ENCODE results near the gene TUBA3D. TPM values are rescaled to one million over a fixed set of nuclear protein-coding genes. Genes with fewer than 3 reads are reported as not detected.
"Not testable (repeated sequence)": the region's sequence is repeated elsewhere in the genome, so short reads cannot be mapped to it uniquely, and the experiment has no call there.

The TUBA3D gene
- total and polyA plus RNA-seq, 8 donors, result 0.92 TPM; not detected in 7

DNA sequence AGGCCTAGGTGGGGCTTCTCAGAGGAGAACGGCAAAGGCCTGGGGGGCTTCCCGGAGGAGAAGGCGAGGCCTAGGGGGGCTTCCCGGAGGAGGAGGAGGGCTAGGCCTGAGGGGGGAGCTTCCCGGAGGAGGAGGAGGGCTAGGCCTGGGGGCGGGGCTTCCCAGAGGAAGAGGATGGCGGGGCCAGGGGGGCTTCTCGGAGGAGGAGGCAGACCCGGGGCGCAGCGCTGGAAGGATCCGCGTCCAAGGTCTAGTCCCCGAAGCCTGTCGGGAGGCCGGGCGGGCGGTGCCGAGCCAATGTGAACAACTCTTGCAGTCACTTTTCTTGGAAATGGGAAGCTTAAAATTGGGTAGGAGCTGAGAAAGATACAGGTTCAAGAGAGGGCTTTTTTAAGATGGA is 30.0 kb upstream of the TUBA3D start:
- no peaks in the 10 kb centered on the region for H3K36me3 ChIP-seq
- peaks cover 0 to 9% (median 0%) of the 10 kb centered on the region in 3 donors for H3K27me3 ChIP-seq
- WGBS, 5 donors, result 89 to 93% (median 92%) methylated on average over 15 to 19 of the region's 19 CpGs
- TF ChIP-seq, protein P1, sequence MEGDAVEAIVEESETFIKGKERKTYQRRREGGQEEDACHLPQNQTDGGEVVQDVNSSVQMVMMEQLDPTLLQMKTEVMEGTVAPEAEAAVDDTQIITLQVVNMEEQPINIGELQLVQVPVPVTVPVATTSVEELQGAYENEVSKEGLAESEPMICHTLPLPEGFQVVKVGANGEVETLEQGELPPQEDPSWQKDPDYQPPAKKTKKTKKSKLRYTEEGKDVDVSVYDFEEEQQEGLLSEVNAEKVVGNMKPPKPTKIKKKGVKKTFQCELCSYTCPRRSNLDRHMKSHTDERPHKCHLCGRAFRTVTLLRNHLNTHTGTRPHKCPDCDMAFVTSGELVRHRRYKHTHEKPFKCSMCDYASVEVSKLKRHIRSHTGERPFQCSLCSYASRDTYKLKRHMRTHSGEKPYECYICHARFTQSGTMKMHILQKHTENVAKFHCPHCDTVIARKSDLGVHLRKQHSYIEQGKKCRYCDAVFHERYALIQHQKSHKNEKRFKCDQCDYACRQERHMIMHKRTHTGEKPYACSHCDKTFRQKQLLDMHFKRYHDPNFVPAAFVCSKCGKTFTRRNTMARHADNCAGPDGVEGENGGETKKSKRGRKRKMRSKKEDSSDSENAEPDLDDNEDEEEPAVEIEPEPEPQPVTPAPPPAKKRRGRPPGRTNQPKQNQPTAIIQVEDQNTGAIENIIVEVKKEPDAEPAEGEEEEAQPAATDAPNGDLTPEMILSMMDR (IDR thresholded peaks at IDR 0.05), result no peak
- TF ChIP-seq EP300 (IDR thresholded peaks at IDR 0.05) (no peak), POLR2AphosphoS5 (IDR thresholded peaks at IDR 0.05) (no peak), POLR2A (IDR thresholded peaks at IDR 0.05) (no peak)
- no peaks in the 10 kb centered on the region for H3K9me3 ChIP-seq
- no peak overlapping the region for H3K4me3 ChIP-seq
- intact Hi-C loops (cut with DNase I; ENCODE audit: low total_unique reads), result no loop called here
- H3K4me1 ChIP-seq, result no peaks in the 10 kb centered on the region
- DNase-seq, result no peak
- H3K27ac ChIP-seq, result no peak overlapping the region

DNA sequence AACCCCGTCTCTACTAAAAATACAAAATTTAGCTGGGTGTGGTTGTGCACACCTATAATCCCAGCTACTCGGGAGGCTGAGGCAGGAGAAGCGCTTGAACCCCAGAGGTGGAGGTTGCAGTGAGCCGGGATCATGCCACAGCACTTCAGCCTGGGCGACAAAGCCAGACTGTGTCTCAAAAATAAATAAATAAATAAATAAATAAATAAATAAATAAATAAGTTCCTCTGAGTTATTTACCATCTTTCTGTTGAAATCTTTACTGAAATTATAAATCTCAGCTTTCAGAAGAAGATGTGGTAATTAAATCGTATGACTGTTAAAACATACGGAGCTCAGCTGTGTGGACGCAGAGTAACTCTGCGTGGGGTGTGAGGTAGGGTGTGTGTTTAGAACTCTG is 27.9 kb upstream of the TUBA3D start:
- H3K27me3 ChIP-seq; H3K36me3 ChIP-seq; H3K4me1 ChIP-seq; intact Hi-C loops (cut with DNase I; ENCODE audit: low total_unique reads); H3K4me3 ChIP-seq; H3K27ac ChIP-seq; DNase-seq; H3K9me3 ChIP-seq: not testable (repeated sequence)
- 72 to 93% (median 90%) methylated on average over 3 to 9 of the region's 9 CpGs for WGBS, 5 donors

DNA sequence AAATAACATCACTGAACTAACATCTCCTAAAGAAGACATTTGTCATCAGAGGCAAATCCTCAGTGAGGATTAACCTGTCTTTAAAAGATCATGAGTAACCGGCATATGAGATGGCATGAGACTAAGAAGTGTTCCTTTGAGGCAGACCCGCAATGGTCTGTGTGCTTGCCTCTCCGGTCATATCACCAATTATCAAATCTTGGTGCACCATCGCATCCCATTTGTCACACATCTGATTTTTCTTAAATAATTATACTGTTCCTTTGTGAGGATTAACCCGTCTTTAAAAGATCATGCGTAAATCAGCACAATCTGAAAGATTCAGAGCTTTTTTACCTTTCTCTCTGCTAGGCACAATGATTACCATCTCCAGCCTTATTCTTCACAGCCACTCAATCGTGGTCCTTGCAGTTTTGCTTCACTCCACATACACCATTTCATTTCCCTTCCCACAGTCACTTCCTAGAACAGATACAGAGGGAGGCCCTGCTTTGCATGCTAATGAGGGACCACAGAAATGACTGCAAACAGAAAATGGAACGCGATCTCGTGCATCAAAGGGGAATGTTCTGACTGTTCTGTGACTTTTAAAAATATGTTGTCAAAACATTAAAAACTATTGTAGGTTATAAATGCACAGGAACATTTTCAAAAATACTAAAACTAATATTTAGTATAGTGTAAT is 24.5 kb upstream of the TUBA3D start:
- H3K36me3 ChIP-seq; DNase-seq; H3K4me3 ChIP-seq; H3K9me3 ChIP-seq; H3K27ac ChIP-seq; H3K27me3 ChIP-seq; H3K4me1 ChIP-seq; intact Hi-C loops (cut with DNase I; ENCODE audit: low total_unique reads): not testable (repeated sequence)
- 57 to 76% (median 64%) methylated on average over 7 to 10 of the region's 10 CpGs for WGBS, 5 donors

DNA sequence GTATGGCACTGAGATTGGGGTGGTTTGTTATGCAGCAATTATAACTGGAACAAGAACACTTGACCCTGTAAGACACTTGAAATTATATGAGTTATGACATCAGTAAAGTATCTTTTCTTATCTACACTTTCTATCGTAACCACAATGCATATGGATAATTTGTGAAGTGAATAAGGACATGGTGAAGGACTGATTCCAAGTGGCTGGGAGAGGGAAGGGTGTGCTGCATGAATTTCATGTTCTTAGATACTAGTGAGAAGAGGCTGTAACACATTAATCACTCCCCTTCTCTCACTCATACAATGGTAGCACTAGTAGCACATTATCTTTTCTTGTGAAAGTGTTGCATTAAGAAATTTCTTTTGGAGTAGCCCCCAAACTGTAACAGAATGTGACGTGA is 21.0 kb upstream of the TUBA3D start:
- H3K27ac ChIP-seq; H3K9me3 ChIP-seq; DNase-seq; intact Hi-C loops (cut with DNase I; ENCODE audit: low total_unique reads); H3K36me3 ChIP-seq; H3K4me3 ChIP-seq; H3K4me1 ChIP-seq: not testable (repeated sequence)
- WGBS, 5 donors, result 50 to 85% (median 83%) methylated on average over 1 to 2 of the region's 2 CpGs
- peaks cover 0 to 13% (median 2%) of the 10 kb centered on the region in 3 donors for H3K27me3 ChIP-seq

DNA sequence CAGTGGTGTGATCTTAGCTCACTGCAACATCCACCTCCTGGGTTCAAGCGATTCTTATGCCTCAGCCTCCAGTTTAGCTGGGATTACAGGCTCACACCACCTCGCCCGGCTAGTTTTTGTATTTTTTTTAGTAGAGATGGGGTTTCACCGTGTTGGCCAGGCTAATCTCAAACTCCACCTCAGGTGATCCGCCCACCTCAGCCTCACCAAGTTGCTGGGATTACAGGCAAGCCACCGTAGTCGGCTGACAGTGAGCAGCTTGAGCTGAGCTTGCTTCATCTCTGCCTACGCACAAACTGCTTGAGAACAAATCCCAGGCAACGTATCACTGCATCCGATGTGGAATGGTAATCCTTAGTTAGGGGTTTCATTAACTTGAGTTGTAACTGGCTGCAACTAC is 8.2 kb upstream of the TUBA3D start:
- H3K4me3 ChIP-seq; H3K4me1 ChIP-seq; H3K27ac ChIP-seq; DNase-seq; H3K9me3 ChIP-seq; H3K27me3 ChIP-seq; intact Hi-C loops (cut with DNase I; ENCODE audit: low total_unique reads); H3K36me3 ChIP-seq: not testable (repeated sequence)
- 68 to 81% (median 74%) methylated on average over 10 of the region's 10 CpGs for WGBS, 5 donors

DNA sequence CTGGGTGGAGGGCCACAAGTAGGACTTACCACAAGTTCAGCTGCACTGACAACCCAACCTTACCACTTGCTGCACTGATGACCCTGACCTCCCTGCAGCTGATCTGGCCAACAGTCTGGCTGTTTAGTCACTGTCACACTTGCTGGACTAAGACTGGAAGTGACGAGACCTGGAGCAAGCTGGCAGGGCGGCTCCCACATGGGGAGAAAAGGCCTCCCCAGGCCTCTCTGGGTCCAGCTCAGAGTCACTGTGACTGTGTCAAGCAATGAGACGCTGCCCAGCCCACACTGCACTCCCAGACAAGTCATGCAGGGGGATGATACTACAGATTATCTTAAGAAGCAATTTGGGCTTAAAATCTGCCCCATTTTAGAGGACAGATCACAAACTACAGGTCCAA is 5.0 kb upstream of the TUBA3D start:
- 90 to 100% (median 98%) methylated on average over 1 to 3 of the region's 3 CpGs for WGBS, 5 donors
- H3K27ac ChIP-seq, result not testable (repeated sequence)

DNA sequence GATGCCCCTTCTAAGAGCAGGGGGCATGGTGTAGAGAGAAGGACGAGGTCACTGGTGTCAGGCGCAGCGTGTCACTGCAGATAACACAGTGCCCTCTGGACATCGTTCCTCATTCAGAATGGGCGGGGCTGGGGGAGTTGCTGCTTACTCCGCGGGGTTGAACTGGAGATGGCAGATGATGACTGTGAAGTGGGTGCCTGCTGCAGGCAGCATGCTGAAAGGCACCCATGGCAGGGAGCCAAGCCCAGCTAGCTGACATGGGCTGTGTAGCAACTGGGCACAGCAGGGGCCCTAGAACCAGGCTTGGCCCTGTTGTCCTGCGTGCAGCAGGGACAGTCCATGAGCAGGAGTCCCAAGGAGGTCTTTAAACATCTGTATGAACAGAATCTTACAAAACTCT is 4.3 kb upstream of the TUBA3D start:
- H3K27ac ChIP-seq; H3K4me3 ChIP-seq; H3K36me3 ChIP-seq; DNase-seq; H3K4me1 ChIP-seq; H3K9me3 ChIP-seq; intact Hi-C loops (cut with DNase I; ENCODE audit: low total_unique reads); H3K27me3 ChIP-seq: not testable (repeated sequence)
- WGBS, 5 donors, result 72 to 82% (median 79%) methylated on average over 1 to 5 of the region's 8 CpGs; no CpG with 5 or more reads in 1 of the 5 donors

More for the DNA sequence above, 5.0 kb upstream of the TUBA3D start:
- H3K4me3 ChIP-seq; intact Hi-C loops (cut with DNase I; ENCODE audit: low total_unique reads); DNase-seq; H3K4me1 ChIP-seq; H3K27me3 ChIP-seq; H3K9me3 ChIP-seq; H3K36me3 ChIP-seq: not testable (repeated sequence)

DNA sequence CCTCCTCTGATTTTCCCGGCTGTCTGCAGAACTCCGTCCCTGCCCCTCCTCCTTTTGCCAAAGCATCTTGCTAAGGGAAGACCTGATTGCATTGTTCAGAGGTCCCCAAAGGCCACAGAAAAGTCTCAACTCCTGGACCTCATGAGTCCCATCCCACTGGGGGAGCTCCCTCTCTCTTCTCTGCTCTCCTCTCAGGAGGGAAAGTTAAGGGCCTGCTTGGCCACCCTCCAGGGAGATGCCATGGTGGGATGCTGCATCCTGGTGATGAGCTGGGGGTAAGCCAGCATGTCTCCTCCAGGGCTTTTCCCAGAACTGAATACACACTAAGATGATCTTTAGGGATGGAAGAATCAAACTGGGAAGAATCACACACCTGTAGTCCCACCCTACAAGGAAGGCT is 2.7 kb upstream of the TUBA3D start:
- intact Hi-C loops (cut with DNase I; ENCODE audit: low total_unique reads); H3K36me3 ChIP-seq; H3K9me3 ChIP-seq; H3K27me3 ChIP-seq; H3K4me3 ChIP-seq; H3K27ac ChIP-seq; DNase-seq; H3K4me1 ChIP-seq: not testable (repeated sequence)
- WGBS, 5 donors, result 93 to 100% (median 97%) methylated on average over 1 to 2 of the region's 2 CpGs

DNA sequence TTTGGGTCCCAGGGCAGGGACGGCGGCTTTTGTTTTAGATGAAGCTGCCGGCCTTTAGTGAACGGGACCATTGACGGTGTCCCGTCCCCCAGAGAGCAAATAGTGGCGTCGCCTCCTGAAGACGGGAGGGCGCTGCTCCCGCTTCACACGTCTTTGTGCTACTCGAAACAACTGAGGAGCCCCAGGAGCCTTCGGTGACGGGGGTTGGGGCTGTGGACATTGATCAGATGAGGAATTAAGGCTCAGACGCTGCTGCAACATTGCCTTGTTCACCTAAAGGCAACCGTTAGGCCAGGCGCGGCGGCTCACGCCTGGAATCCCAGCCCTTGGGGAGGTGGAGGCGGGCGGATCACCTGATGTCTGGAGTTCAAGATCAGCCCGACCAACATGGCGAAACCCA is 444 bp downstream of the TUBA3D start:
- H3K27ac ChIP-seq; H3K36me3 ChIP-seq; DNase-seq; H3K4me3 ChIP-seq; intact Hi-C loops (cut with DNase I; ENCODE audit: low total_unique reads); H3K4me1 ChIP-seq; H3K9me3 ChIP-seq; H3K27me3 ChIP-seq: not testable (repeated sequence)
- 96 to 100% (median 98%) methylated on average over 20 to 25 of the region's 25 CpGs for WGBS, 5 donors

DNA sequence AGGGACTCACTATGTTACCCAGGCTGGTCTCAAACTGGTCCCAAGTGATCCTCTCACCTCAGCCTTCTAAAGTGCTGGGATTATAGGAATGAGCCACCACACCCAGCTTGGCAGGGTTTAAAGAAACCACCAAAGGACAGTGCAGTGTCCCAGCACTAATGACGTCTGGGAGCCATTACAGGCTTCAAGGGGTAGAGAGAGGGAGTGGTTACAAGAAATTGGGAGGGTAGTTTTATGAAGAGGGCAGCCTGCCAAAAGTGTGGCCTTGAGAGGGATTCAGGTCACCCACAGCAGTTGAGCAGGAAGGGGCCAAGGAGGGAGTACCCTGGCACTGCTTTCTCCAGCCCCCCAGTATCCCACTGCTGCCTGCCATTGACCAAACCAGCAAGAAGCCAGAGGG is 1.3 kb downstream of the TUBA3D start:
- H3K27me3 ChIP-seq; intact Hi-C loops (cut with DNase I; ENCODE audit: low total_unique reads); H3K9me3 ChIP-seq; H3K36me3 ChIP-seq; H3K4me1 ChIP-seq; DNase-seq; H3K27ac ChIP-seq; H3K4me3 ChIP-seq: not testable (repeated sequence)
- 65 to 75% (median 71%) methylated on average over 1 of the region's 1 CpG for WGBS, 5 donors
